OCI-LY3 (cell line): ENCODE results near the gene EIF4EBP2.

Experiments used
- H2AFZ ChIP-seq: fragments of 200-600, 300-600 bp; shearing (Covaris generic); 2 replicates; pipeline ENCODE4 v1.6.0; 2014; ENCODE audit warnings: antibody characterized with exemption, low read depth, low read length
- H3K27ac ChIP-seq: fragments of 200-600, 300-600 bp; sonication (generic); 2 replicates; pipeline ENCODE4 v1.5.1; 2014; ENCODE audit warnings: mild to moderate bottlenecking, low read length, moderate library complexity, mixed read lengths
- H3K27me3 ChIP-seq: fragments of 200-600, 300-600 bp; sonication (generic); 2 replicates; pipeline ENCODE4 v1.6.1; 2014; ENCODE audit warnings: low read depth, low read length, mixed read lengths
- H3K36me3 ChIP-seq: fragments of 200-600, 300-600 bp; sonication (generic); replicated peaks from 2 replicates; pipeline ENCODE3; 2014; ENCODE audit warnings: low read depth, low read length, mixed read lengths
- H3K4me1 ChIP-seq: fragments of 300-600, 200-600 bp; sonication (generic); 2 replicates; pipeline ENCODE4 v1.6.1; 2014; ENCODE audit warnings: low read length, mixed read lengths
- H3K4me2 ChIP-seq: fragments of 200-600, 300-600 bp; sonication (generic); 2 replicates; pipeline ENCODE4 v1.6.1; 2014; ENCODE audit warnings: low read length, mixed read lengths
- H3K4me3 ChIP-seq: fragments of 300-600, 200-600 bp; sonication (generic); 2 replicates; pipeline ENCODE4 v1.5.1; 2014; ENCODE audit warnings: antibody characterized with exemption, mild to moderate bottlenecking, low read length, moderate library complexity
- H3K79me2 ChIP-seq: fragments of 300-600, 200-600 bp; shearing (Covaris generic); 2 replicates; pipeline ENCODE4 v1.6.1; 2014; ENCODE audit warnings: mild to moderate bottlenecking, low read length, mixed read lengths
- H3K9ac ChIP-seq: fragments of 300-600, 200-600 bp; shearing (Covaris generic); 2 replicates; pipeline ENCODE4 v1.6.0; 2014; ENCODE audit warnings: mild to moderate bottlenecking, low read length, moderate library complexity
- H3K9me3 ChIP-seq: fragments of 200-600, 300-600 bp; shearing (Covaris generic); 2 replicates; pipeline ENCODE4 v1.6.1; 2014; ENCODE audit warnings: low read length, mixed read lengths; ENCODE audit not compliant: insufficient read depth
- H4K20me1 ChIP-seq: fragments of 200-600, 300-600 bp; sonication (generic); 2 replicates; pipeline ENCODE4 v1.6.1; 2016; ENCODE audit warnings: low read length, mixed read lengths; ENCODE audit not compliant: insufficient read depth
- EZH2phosphoT487 ChIP-seq: fragments of 200-600 bp; shearing (Covaris generic); IDR thresholded peaks from 2 replicates; pipeline ENCODE4 v1.6.1; 2018; ENCODE audit warnings: antibody characterized with exemption, mixed run types, low read depth
- TF ChIP-seq, protein P1 (sequence below): fragments of 200-600, 300-600 bp; sonication (generic); IDR thresholded peaks from 2 replicates; pipeline ENCODE4 v1.5.1; 2014; ENCODE audit warnings: antibody characterized with exemption, low read length, low read depth

The EIF4EBP2 gene

DNA sequence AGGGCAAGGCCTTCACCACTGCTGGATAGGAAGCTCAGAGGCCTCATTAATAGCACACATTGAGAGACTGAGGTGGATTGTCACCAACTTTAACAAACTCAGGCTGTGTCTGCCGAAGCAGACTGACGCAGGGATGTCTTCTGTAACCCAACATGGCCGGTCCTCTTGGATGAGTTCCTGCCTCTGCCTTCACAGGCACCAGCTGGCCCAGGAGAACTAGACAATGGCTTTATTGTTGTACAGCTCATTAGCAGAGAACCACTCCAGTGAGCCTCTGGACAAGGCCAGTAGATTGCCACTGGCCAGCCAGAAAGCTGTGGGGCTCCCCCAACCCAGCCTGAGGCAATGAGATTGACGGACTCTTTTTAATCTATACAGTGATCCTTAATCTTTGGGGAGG, 28.2 kb downstream of the EIF4EBP2 start:
- peaks cover 9% of the 10 kb centered on the region for H3K36me3 ChIP-seq
- no peak overlapping the region for H3K27ac ChIP-seq
- TF ChIP-seq, protein P1, sequence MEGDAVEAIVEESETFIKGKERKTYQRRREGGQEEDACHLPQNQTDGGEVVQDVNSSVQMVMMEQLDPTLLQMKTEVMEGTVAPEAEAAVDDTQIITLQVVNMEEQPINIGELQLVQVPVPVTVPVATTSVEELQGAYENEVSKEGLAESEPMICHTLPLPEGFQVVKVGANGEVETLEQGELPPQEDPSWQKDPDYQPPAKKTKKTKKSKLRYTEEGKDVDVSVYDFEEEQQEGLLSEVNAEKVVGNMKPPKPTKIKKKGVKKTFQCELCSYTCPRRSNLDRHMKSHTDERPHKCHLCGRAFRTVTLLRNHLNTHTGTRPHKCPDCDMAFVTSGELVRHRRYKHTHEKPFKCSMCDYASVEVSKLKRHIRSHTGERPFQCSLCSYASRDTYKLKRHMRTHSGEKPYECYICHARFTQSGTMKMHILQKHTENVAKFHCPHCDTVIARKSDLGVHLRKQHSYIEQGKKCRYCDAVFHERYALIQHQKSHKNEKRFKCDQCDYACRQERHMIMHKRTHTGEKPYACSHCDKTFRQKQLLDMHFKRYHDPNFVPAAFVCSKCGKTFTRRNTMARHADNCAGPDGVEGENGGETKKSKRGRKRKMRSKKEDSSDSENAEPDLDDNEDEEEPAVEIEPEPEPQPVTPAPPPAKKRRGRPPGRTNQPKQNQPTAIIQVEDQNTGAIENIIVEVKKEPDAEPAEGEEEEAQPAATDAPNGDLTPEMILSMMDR = no peak
- TF ChIP-seq EZH2phosphoT487 = no peak

DNA sequence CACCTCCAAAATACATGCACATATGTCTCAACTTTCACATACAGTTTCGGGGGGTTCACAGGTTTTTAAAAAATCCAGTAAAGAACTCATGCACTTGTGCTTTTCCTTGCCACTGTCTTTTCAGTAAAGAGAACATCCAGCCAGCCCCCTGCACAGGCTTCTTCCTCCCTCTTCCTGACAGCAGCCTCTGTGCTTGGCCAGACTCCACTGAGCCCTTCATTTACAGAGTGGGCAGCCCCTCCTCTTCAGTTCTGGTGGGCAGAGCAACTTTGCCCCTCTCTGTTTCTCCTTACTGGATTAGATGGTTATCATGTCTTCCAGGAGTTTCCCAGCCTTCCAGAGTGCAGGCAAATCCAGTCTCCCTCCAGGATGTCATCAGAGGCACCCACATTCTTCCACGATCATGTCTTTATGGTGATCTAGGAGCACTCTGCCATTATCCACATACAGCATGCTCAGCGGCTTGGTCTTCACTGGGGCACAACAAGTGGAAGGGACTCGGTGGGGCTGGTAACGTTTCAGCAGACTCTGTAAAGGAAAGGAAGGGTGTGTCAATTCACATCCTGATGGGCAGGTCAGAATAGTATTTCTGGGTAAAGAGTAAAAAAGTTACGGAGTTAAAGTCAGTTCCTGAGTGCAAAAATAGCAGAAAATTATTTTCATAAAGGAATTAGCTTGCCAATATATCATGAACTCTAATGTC, 28.8 kb downstream of the EIF4EBP2 start:
- no peak overlapping the region for H3K9ac ChIP-seq
- H3K9me3 ChIP-seq = no peaks in the 10 kb centered on the region
- no peak overlapping the region for H3K4me2 ChIP-seq
- no peaks in the 10 kb centered on the region for H3K79me2 ChIP-seq
- TF ChIP-seq, protein P1 = no peak
- no peak for TF ChIP-seq EZH2phosphoT487
- peaks cover 5% of the 10 kb centered on the region for H3K36me3 ChIP-seq
- H3K27ac ChIP-seq = no peak overlapping the region
- H3K27me3 ChIP-seq = no peaks in the 10 kb centered on the region
- H2AFZ ChIP-seq = no peak overlapping the region
- H3K4me1 ChIP-seq = no peaks in the 10 kb centered on the region
- no peaks in the 10 kb centered on the region for H4K20me1 ChIP-seq
- no peak overlapping the region for H3K4me3 ChIP-seq

More for the DNA sequence above, 28.2 kb downstream of the EIF4EBP2 start:
- Histone ChIP-seq H3K4me1 (no peaks in the 10 kb centered on the region), H3K4me2 (no peak overlapping the region), H4K20me1 (no peaks in the 10 kb centered on the region), H2AFZ (no peak overlapping the region), H3K9me3 (no peaks in the 10 kb centered on the region), H3K27me3 (no peaks in the 10 kb centered on the region), H3K9ac (no peak overlapping the region), H3K4me3 (no peak overlapping the region), H3K79me2 (no peaks in the 10 kb centered on the region)

DNA sequence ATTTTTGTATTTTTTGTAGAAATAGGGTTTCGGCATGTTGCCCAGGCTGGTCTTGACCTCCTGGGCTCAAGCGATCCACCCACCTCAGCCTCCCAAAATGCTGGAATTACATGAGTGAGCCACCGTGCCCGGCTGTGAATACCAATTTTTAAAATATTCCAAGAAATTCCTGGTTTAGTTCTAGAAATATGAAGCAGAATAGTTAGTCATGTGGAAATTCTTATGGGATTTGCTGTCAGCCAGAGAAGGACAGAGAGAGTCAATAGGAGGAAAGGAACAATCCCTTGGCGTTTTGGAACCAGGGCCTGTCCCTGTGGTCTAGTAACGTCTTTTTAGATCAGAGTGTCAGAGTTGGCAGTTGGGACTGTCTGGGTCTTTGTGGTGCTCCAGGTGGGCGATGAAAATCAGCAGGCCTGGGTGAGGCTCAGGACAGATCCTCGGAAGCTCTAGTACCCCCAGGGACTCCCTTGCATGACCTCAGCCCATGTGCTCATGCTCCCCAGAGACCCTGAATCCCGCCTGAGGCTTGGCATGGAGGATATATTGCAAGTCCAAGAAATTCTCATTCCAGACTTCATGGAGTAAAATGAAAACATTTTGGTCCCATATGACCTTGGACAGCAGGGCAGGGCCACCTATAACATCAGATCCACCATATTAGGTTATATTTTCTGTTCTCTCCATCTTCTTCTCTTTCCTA, 29.8 kb downstream of the EIF4EBP2 start:
- no peak for TF ChIP-seq EZH2phosphoT487
- TF ChIP-seq, protein P1 = no peak
- Histone ChIP-seq H3K27ac (no peak overlapping the region), H3K4me1 (no peaks in the 10 kb centered on the region), H3K36me3 (peaks cover 5% of the 10 kb centered on the region), H3K79me2 (no peaks in the 10 kb centered on the region), H3K4me2 (no peak overlapping the region), H2AFZ (no peak overlapping the region), H3K9ac (no peak overlapping the region), H3K9me3 (no peaks in the 10 kb centered on the region), H4K20me1 (no peaks in the 10 kb centered on the region), H3K4me3 (no peak overlapping the region), H3K27me3 (no peaks in the 10 kb centered on the region)

DNA sequence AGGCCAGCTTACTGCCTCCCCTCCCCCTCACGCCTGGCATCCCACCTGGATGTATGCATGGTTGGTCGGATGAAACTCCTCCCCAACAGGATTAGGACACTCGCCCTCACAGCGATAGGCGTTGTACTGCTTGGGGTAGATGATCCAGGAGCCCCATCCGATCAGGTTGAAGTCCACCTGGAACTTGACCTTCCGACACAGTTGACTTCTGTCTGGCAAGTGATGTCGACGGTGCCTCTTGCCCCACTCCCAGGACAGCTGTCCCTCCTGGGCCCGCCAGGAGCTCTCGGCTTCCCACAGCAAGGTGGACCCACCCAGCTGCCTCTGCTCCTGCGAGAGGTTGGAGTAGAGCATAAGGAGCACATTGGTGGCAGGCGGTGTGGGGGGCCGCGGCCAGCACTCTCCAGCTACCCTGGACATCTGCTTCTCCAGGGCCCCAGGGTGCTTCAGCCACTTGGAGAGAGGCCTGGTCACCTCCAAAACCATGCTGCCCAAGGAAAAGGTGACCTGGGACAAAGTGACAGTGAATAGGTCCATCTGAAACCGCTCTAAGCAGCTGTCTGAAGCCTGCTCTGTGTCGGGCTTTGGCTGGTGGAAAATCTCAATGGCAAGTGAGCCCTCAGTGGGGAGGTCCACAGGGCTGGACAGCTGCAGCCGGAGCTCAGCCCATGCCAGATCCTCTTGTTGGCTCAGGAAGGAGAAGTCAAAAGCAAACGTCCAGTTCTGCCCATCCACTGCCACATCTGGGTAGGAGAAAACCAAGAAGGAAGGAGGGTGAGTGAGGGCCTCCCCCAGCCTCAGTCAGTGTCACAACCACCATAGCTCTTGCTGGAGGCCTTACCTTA, 31.5 kb downstream of the EIF4EBP2 start:
- H3K36me3 ChIP-seq = no peaks in the 10 kb centered on the region
- no peaks in the 10 kb centered on the region for H3K79me2 ChIP-seq
- H4K20me1 ChIP-seq = no peaks in the 10 kb centered on the region
- TF ChIP-seq, protein P1 = no peak
- no peak for TF ChIP-seq EZH2phosphoT487
- no peak overlapping the region for H3K27ac ChIP-seq
- no peak overlapping the region for H2AFZ ChIP-seq
- no peak overlapping the region for H3K4me2 ChIP-seq
- no peaks in the 10 kb centered on the region for H3K27me3 ChIP-seq
- H3K4me1 ChIP-seq = no peaks in the 10 kb centered on the region
- no peaks in the 10 kb centered on the region for H3K9me3 ChIP-seq
- H3K9ac ChIP-seq = no peak overlapping the region
- no peak overlapping the region for H3K4me3 ChIP-seq
